Suppressor macrophage (primary cell): ENCODE measurements around the gene AQP12A.
A peak's percentile ranks its signal among the peaks of the same experiment; 100 is the strongest.
"Not testable (repeated sequence)": the region's sequence is repeated elsewhere in the genome, so short reads cannot be mapped to it uniquely, and the experiment has no call there.

ENCODE experiments used
- DNase-seq, 4 experiments: peaks; one replicate each; pipeline ENCODE4 v3.0.0-alpha.2; 2020 to 2022

Gene AQP12A

GRCh38 chr2:240689975-240690374 lies 1.7 kb upstream of the AQP12A start:
- DNase-seq, result peak in 1 of 4 experiments; percentile 1

- DNase-seq, result not testable (repeated sequence)
Measured at GRCh38 chr2:240690421-240691074, 1.1 kb upstream of the AQP12A start.

- not testable (repeated sequence) for DNase-seq
Measured at GRCh38 chr2:240691075-240691427, 615 bp upstream of the AQP12A start.

- not testable (repeated sequence) for DNase-seq
Measured at GRCh38 chr2:240692583-240693561, 1.2 kb downstream of the AQP12A start.

GRCh38 chr2:240694304-240694703 lies 2.6 kb downstream of the AQP12A start:
- not testable (repeated sequence) for DNase-seq

GRCh38 chr2:240695593-240695992 lies 3.9 kb downstream of the AQP12A start:
- DNase-seq, result not testable (repeated sequence)

- not testable (repeated sequence) for DNase-seq
Measured at GRCh38 chr2:240696469-240696868, 4.8 kb downstream of the AQP12A start.

- DNase-seq, result not testable (repeated sequence)
Measured at GRCh38 chr2:240698852-240699561, 7.3 kb downstream of the AQP12A start.

GRCh38 chr2:240699835-240700234 lies 8.2 kb downstream of the AQP12A start:
- DNase-seq, result not testable (repeated sequence)

- DNase-seq, result not testable (repeated sequence)
Measured at GRCh38 chr2:240700616-240701015, 8.9 kb downstream of the AQP12A start.

- no peak for DNase-seq
Measured at GRCh38 chr2:240701091-240701735, 9.5 kb downstream of the AQP12A start.

GRCh38 chr2:240701736-240702639 lies 10.3 kb downstream of the AQP12A start:
- DNase-seq, result peak in 1 of 4 experiments; percentile 9

GRCh38 chr2:240702640-240703011 lies 11.0 kb downstream of the AQP12A start:
- DNase-seq, result no peak

GRCh38 chr2:240703417-240704341 lies 12.0 kb downstream of the AQP12A start:
- no peak for DNase-seq

- no peak for DNase-seq
Measured at GRCh38 chr2:240704651-240705050, 13.0 kb downstream of the AQP12A start.

- DNase-seq, result peak; percentile 77 to 87 (median 84)
Measured at GRCh38 chr2:240705204-240705791, 13.6 kb downstream of the AQP12A start.

- DNase-seq, result no peak
Measured at GRCh38 chr2:240707043-240707756, 15.5 kb downstream of the AQP12A start.

- DNase-seq, result no peak
Measured at GRCh38 chr2:240707821-240708220, 16.2 kb downstream of the AQP12A start.

GRCh38 chr2:240708457-240708856 lies 16.8 kb downstream of the AQP12A start:
- DNase-seq, result no peak
